Measurements from ENCODE around the gene DDRGK1. TPM values are rescaled to one million over a fixed set of nuclear protein-coding genes. Genes with fewer than 3 reads are reported as not detected.
"Not testable (repeated sequence)": the region's sequence is repeated elsewhere in the genome, so short reads cannot be mapped to it uniquely, and the experiment has no call there.

DDRGK1 gene
- total and polyA plus RNA-seq, 4 donors: 23.0 to 79.0 (median 63.2) TPM

- Histone ChIP-seq H3K9me3 (ENCODE audit: control insufficient read depth, insufficient read depth, low read length) (no peaks in the 10 kb centered on the region), H3K27me3 (ENCODE audit: control insufficient read depth, insufficient read depth, low read length) (no peaks in the 10 kb centered on the region), H3K36me3 (ENCODE audit: control insufficient read depth, insufficient read depth, low read length) (peaks cover 61% of the 10 kb centered on the region), H3K4me3 (ENCODE audit: low read depth, low read length) (no peak overlapping the region), H3K27ac (ENCODE audit: low read depth, low read length) (no peak overlapping the region), H3K4me1 (ENCODE audit: control insufficient read depth, insufficient read depth, low read length) (no peaks in the 10 kb centered on the region)
- WGBS (ENCODE audit: insufficient coverage): 87% methylated on average over 14 of the region's 14 CpGs
- no peak for DNase-seq (ENCODE audit: low read depth in 4 of 6, low spot score in 6 of 6)
Measured at GRCh38 chr20:3190681-3191111, 13.8 kb downstream of the DDRGK1 start.

GRCh38 chr20:3189561-3190131 is 14.8 kb downstream of the DDRGK1 start:
- Histone ChIP-seq H3K27ac (ENCODE audit: low read depth, low read length) (no peak overlapping the region), H3K4me1 (ENCODE audit: control insufficient read depth, insufficient read depth, low read length) (no peaks in the 10 kb centered on the region), H3K4me3 (ENCODE audit: low read depth, low read length) (no peak overlapping the region), H3K9me3 (ENCODE audit: control insufficient read depth, insufficient read depth, low read length) (no peaks in the 10 kb centered on the region), H3K36me3 (ENCODE audit: control insufficient read depth, insufficient read depth, low read length) (peaks cover 50% of the 10 kb centered on the region), H3K27me3 (ENCODE audit: control insufficient read depth, insufficient read depth, low read length) (no peaks in the 10 kb centered on the region)
- 86% methylated on average over 3 of the region's 4 CpGs for WGBS (ENCODE audit: insufficient coverage)
- DNase-seq (ENCODE audit: low read depth in 4 of 6, low spot score in 6 of 6): no peak

GRCh38 chr20:3188823-3189413 is 15.6 kb downstream of the DDRGK1 start:
- no peaks in the 10 kb centered on the region for H3K4me1 ChIP-seq (ENCODE audit: control insufficient read depth, insufficient read depth, low read length)
- H3K9me3 ChIP-seq (ENCODE audit: control insufficient read depth, insufficient read depth, low read length): no peaks in the 10 kb centered on the region
- 84% methylated on average over 3 of the region's 3 CpGs for WGBS (ENCODE audit: insufficient coverage)
- no peak overlapping the region for H3K4me3 ChIP-seq (ENCODE audit: low read depth, low read length)
- H3K27me3 ChIP-seq (ENCODE audit: control insufficient read depth, insufficient read depth, low read length): no peaks in the 10 kb centered on the region
- no peak for DNase-seq (ENCODE audit: low read depth in 4 of 6, low spot score in 6 of 6)
- H3K27ac ChIP-seq (ENCODE audit: low read depth, low read length): no peak overlapping the region
- peaks cover 43% of the 10 kb centered on the region for H3K36me3 ChIP-seq (ENCODE audit: control insufficient read depth, insufficient read depth, low read length)

- H3K27me3 ChIP-seq (ENCODE audit: control insufficient read depth, insufficient read depth, low read length); H3K4me3 ChIP-seq (ENCODE audit: low read depth, low read length); H3K4me1 ChIP-seq (ENCODE audit: control insufficient read depth, insufficient read depth, low read length); DNase-seq (ENCODE audit: low read depth in 4 of 6, low spot score in 6 of 6); H3K9me3 ChIP-seq (ENCODE audit: control insufficient read depth, insufficient read depth, low read length); H3K27ac ChIP-seq (ENCODE audit: low read depth, low read length): not testable (repeated sequence)
- H3K36me3 ChIP-seq (ENCODE audit: control insufficient read depth, insufficient read depth, low read length): peaks cover 36% of the 10 kb centered on the region
- WGBS (ENCODE audit: insufficient coverage): 100% methylated on average over 3 of the region's 9 CpGs
Measured at GRCh38 chr20:3187861-3188260, 16.6 kb downstream of the DDRGK1 start.

- Histone ChIP-seq H3K9me3 (ENCODE audit: control insufficient read depth, insufficient read depth, low read length) (no peaks in the 10 kb centered on the region), H3K4me3 (ENCODE audit: low read depth, low read length) (no peak overlapping the region), H3K27ac (ENCODE audit: low read depth, low read length) (no peak overlapping the region), H3K36me3 (ENCODE audit: control insufficient read depth, insufficient read depth, low read length) (peaks cover 5% of the 10 kb centered on the region), H3K27me3 (ENCODE audit: control insufficient read depth, insufficient read depth, low read length) (no peaks in the 10 kb centered on the region), H3K4me1 (ENCODE audit: control insufficient read depth, insufficient read depth, low read length) (no peaks in the 10 kb centered on the region)
- DNase-seq (ENCODE audit: low read depth in 4 of 6, low spot score in 6 of 6): no peak
- WGBS (ENCODE audit: insufficient coverage): no CpG with 5 or more reads among the region's 3 CpGs
Measured at GRCh38 chr20:3183896-3184612, 20.4 kb downstream of the DDRGK1 start.

- H3K27ac ChIP-seq (ENCODE audit: low read depth, low read length); H3K9me3 ChIP-seq (ENCODE audit: control insufficient read depth, insufficient read depth, low read length); H3K4me3 ChIP-seq (ENCODE audit: low read depth, low read length); H3K27me3 ChIP-seq (ENCODE audit: control insufficient read depth, insufficient read depth, low read length); H3K4me1 ChIP-seq (ENCODE audit: control insufficient read depth, insufficient read depth, low read length); DNase-seq (ENCODE audit: low read depth in 4 of 6, low spot score in 6 of 6); H3K36me3 ChIP-seq (ENCODE audit: control insufficient read depth, insufficient read depth, low read length): not testable (repeated sequence)
- 100% methylated on average over 1 of the region's 5 CpGs for WGBS (ENCODE audit: insufficient coverage)
Measured at GRCh38 chr20:3182429-3182828, 22.1 kb downstream of the DDRGK1 start.

GRCh38 chr20:3181270-3181669 is 23.2 kb downstream of the DDRGK1 start:
- Histone ChIP-seq H3K9me3 (ENCODE audit: control insufficient read depth, insufficient read depth, low read length) (no peaks in the 10 kb centered on the region), H3K36me3 (ENCODE audit: control insufficient read depth, insufficient read depth, low read length) (peaks cover 4% of the 10 kb centered on the region), H3K27me3 (ENCODE audit: control insufficient read depth, insufficient read depth, low read length) (no peaks in the 10 kb centered on the region), H3K4me3 (ENCODE audit: low read depth, low read length) (no peak overlapping the region), H3K4me1 (ENCODE audit: control insufficient read depth, insufficient read depth, low read length) (no peaks in the 10 kb centered on the region), H3K27ac (ENCODE audit: low read depth, low read length) (no peak overlapping the region)
- WGBS (ENCODE audit: insufficient coverage): 93% methylated on average over 3 of the region's 5 CpGs
- DNase-seq (ENCODE audit: low read depth in 4 of 6, low spot score in 6 of 6): no peak

GRCh38 chr20:3180319-3180718 is 24.2 kb downstream of the DDRGK1 start:
- H3K27ac ChIP-seq (ENCODE audit: low read depth, low read length): no peak overlapping the region
- DNase-seq (ENCODE audit: low read depth in 4 of 6, low spot score in 6 of 6): no peak
- no peak overlapping the region for H3K4me3 ChIP-seq (ENCODE audit: low read depth, low read length)
- no peaks in the 10 kb centered on the region for H3K9me3 ChIP-seq (ENCODE audit: control insufficient read depth, insufficient read depth, low read length)
- no peaks in the 10 kb centered on the region for H3K27me3 ChIP-seq (ENCODE audit: control insufficient read depth, insufficient read depth, low read length)
- 47% methylated on average over 2 of the region's 4 CpGs for WGBS (ENCODE audit: insufficient coverage)
- H3K4me1 ChIP-seq (ENCODE audit: control insufficient read depth, insufficient read depth, low read length): no peaks in the 10 kb centered on the region
- peaks cover 5% of the 10 kb centered on the region for H3K36me3 ChIP-seq (ENCODE audit: control insufficient read depth, insufficient read depth, low read length)

- Histone ChIP-seq H3K4me1 (ENCODE audit: control insufficient read depth, insufficient read depth, low read length) (peaks cover 8% of the 10 kb centered on the region), H3K36me3 (ENCODE audit: control insufficient read depth, insufficient read depth, low read length) (peaks cover 2% of the 10 kb centered on the region), H3K4me3 (ENCODE audit: low read depth, low read length) (no peak overlapping the region), H3K27me3 (ENCODE audit: control insufficient read depth, insufficient read depth, low read length) (peaks cover 3% of the 10 kb centered on the region), H3K27ac (ENCODE audit: low read depth, low read length) (no peak overlapping the region), H3K9me3 (ENCODE audit: control insufficient read depth, insufficient read depth, low read length) (no peaks in the 10 kb centered on the region)
- 100% methylated on average over 3 of the region's 8 CpGs for WGBS (ENCODE audit: insufficient coverage)
- DNase-seq (ENCODE audit: low read depth in 4 of 6, low spot score in 6 of 6): no peak
Measured at GRCh38 chr20:3177746-3178485, 26.6 kb downstream of the DDRGK1 start.

Measured in spinal cord (tissue), 10 donors.